OCI-LY7 (cell line): Measurements from ENCODE around the gene CCDC13.
"Not testable (repeated sequence)": the region's sequence is repeated elsewhere in the genome, so short reads cannot be mapped to it uniquely, and the experiment has no call there.

Experiments
- EZH2phosphoT487 ChIP-seq: fragments of 200-600 bp; sonication (generic); IDR thresholded peaks from 2 replicates; pipeline ENCODE4 v1.6.1; 2018; ENCODE audit warnings: low read depth, borderline replicate concordance, mild to moderate bottlenecking, mixed run types, antibody characterized with exemption, low read length, moderate library complexity, mixed read lengths
- TF ChIP-seq, protein P1 (sequence below): fragments of 200-600 bp; sonication (generic); conservative IDR thresholded peaks from 2 replicates; pipeline ENCODE4 v1.5.1; 2014; ENCODE audit warnings: mild to moderate bottlenecking, antibody characterized with exemption, low read length, moderate library complexity, mixed read lengths

DNA sequence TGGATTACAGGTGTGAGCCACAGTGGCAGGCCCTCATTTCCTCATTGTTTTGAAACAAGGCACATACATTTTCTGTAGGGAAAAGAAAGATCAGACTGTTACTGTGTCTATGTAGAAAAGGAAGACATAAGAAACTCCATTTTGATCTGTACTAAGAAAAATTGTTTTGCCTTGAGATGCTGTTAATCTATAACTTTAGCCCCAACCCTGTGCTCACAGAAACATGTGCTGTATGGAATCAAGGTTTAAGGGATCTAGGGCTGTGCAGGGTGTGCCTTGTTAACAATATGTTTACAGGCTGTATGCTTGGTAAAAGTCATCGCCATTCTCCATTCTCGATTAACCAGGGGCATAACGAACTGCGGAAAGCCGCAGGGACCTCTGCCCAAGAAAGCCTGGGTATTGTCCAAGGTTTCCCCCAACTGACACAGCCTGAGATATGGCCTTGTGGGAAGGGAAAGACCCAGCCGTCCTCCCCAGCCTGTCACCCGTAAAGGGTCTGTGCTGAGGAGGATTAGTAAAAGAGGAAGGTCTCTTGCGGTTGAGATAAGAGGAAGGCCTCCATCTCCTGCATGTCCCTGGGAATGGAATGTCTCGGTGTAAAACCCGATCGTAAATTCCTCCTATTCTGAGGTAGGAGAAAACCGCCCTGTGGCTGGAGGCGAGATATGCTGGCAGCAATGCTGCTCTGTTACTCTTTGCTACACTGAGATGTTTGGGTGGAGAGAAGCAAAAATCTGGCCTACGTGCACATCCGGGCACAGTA, 38.2 kb upstream of the CCDC13 start:
- TF ChIP-seq, protein P1, sequence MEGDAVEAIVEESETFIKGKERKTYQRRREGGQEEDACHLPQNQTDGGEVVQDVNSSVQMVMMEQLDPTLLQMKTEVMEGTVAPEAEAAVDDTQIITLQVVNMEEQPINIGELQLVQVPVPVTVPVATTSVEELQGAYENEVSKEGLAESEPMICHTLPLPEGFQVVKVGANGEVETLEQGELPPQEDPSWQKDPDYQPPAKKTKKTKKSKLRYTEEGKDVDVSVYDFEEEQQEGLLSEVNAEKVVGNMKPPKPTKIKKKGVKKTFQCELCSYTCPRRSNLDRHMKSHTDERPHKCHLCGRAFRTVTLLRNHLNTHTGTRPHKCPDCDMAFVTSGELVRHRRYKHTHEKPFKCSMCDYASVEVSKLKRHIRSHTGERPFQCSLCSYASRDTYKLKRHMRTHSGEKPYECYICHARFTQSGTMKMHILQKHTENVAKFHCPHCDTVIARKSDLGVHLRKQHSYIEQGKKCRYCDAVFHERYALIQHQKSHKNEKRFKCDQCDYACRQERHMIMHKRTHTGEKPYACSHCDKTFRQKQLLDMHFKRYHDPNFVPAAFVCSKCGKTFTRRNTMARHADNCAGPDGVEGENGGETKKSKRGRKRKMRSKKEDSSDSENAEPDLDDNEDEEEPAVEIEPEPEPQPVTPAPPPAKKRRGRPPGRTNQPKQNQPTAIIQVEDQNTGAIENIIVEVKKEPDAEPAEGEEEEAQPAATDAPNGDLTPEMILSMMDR: not testable (repeated sequence)
- not testable (repeated sequence) for TF ChIP-seq EZH2phosphoT487
